HUDEP-2 (cell line): ENCODE data around the gene TRABD2B.

Experiments
- DNase-seq, 76 experiments: peaks; one replicate each; lab custom pipeline; 2025; ENCODE audit not compliant: unreplicated experiment in 76 of 76; lab: John Stamatoyannopoulos, UW

The TRABD2B gene

DNA sequence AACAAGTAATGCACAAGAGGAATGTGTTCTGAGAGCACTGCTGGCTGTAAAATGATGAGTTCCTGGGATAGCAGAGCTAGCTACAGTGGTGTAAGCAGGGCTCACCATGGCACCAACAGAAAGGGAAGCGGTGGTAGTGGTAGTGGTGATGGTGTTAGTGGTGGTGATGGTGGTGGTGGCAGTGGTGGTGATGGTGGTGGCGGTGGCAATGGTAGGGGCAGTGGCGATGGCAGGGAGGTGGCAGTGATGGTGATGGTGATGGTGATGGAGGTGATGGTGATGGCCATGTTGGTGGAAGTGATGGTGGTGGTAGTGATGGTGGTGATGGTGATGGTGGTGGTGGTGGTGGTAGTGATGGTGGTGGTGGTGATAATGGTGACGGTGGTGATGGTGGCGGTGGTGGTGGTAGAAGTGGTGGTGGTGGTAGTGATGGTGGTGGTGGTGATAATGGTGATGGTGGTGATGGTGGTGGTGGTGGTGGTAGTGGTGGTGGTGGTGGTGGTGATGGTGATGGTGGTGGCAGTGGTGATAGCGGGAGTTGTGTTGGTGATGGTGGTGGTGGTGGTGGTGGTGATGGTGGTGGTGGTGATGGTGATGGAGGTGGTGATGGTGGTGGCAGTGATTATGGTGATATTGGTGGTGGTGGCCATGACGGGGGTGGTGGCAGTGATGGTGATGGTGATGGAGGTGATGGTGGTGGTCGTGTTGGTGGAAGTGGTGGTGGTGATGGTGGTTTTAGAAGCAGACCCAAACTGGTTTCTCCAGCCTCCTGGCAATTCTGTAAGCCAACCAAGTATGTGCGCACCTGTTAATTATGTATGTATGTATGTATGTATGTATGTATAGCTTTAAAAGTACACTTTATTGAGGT lies 254.1 kb downstream of the TRABD2B start:
- DNase-seq, result no peak

DNA sequence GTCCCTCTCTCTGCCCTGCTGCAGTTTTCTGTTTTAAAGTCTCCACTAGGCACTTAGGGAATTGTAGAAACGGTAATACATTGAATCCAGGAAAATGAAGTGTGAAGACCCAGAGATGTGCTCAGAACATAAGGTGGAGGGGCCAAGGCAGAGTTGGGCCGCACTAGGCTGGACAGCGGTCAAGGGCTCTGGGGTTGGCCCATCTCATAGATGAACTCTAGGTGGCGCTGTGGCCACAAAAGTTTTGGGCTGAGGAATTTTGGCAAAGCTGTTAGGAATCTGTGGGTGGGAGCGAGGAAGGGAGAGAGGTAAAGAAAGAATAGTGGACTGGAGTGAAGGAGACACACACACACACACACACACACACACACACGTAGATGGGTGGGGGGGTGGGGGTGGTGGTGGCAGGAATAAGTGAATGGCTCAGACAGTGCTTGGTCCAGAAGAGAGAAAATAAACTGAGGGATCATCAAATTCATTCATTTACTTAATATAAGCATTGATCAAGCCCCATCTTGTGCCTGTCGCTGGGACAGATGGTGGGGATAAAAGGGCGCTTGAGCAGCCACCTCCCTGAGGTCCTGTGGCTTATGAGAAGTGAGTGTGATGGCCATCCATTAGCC lies 258.5 kb downstream of the TRABD2B start:
- peak in 11 of 76 experiments; percentile 1 to 26 (median 5) for DNase-seq

GRCh38 chr1:47732489-47732888 lies 264.7 kb downstream of the TRABD2B start:
- DNase-seq, result no peak

DNA sequence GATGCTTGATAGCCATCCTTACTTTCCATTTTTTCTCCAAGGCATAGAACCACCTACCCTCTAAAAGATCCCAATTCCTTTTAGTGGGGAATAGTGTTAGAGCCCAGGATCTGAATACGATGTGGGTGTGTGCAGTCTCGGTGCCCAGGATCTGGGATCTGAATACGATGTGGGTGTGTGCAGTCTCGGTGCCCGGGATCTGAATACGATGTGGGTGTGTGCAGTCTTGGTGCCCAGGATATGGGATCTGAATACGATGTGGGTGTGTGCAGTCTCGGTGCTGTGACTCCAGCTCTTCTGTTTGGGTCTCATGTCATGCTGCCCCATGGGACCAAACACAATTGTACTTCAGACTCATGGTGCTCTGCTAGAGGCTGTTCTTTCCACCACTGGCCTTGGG lies 265.5 kb downstream of the TRABD2B start:
- DNase-seq, result no peak

DNA sequence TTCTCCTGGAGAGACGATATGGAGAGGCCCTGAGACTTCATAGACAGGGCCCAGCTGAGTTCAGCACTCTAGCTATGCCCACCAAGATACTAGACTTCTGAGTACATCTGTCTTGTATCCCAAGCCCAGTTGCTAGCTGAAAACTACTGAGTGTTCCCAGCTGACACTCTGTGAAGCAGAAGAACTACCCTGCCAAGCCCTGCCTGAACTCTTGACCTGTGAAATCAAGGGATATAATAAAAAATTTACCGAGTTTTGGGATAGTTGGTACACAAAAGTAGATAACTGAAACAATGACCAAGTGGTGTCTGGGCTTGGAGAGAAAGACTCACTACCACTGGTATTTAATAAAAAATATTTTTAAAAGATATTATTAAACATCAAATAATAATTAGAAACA lies 267.5 kb downstream of the TRABD2B start:
- DNase-seq, result no peak

DNA sequence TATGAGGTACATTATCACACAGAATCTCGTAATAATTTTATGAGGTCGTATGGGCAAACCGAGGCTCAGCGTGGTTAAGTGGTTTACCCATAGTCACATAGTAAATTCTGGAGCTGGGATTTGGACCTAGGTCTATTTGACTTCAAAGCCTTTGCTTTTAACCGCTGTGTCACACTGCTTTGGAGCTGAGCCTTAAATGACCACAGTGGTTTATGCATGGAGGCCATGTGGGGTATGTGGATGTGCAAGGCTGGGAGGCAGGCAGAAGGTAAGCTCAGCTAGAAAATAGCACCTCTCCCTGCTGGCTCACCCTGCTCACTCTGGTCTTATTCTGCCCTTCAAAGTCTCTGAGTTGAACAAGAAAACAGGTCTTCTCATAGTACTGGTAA lies 269.5 kb downstream of the TRABD2B start:
- DNase-seq, result no peak

GRCh38 chr1:47727051-47727696 lies 270.0 kb downstream of the TRABD2B start:
- no peak for DNase-seq

GRCh38 chr1:47725992-47726855 lies 271.0 kb downstream of the TRABD2B start:
- peak in 50 of 76 experiments; percentile 2 to 63 (median 26) for DNase-seq

- DNase-seq, result no peak
Observed at GRCh38 chr1:47725511-47725991, 271.6 kb downstream of the TRABD2B start.

- DNase-seq, result no peak
Observed at GRCh38 chr1:47725000-47725473, 272.1 kb downstream of the TRABD2B start.

DNA sequence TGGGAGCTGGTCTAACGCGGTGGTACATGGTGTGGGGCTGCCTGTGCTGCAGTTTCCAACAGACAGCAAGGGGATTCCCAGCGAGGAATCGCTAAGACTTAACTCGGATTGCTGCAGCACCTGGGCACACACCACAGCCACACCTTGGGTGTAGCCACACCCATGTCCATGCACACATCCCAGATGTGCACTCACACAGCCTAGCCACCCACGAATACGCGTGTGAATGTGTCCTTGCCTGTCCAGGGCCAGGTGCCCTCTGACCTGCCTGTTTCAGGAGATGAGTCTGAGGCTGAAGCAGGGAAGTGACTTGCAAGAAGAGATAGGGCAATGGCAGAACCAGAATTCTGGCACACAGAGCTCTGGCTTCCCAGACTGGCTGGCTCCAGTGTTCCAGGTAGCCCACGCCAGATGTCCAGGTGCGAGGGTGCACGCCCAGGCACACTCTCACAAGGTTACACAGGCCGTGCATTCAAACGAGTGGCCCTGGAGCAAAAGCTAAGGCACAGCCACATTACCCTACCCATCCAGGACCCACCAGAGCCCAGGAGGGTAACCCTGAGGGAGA lies 272.7 kb downstream of the TRABD2B start:
- no peak for DNase-seq

- peak in 2 of 76 experiments; percentile 2 to 8 for DNase-seq
Observed at GRCh38 chr1:47722909-47723580, 274.1 kb downstream of the TRABD2B start.

GRCh38 chr1:47722101-47722500 lies 275.1 kb downstream of the TRABD2B start:
- DNase-seq, result no peak

GRCh38 chr1:47720111-47720510 lies 277.1 kb downstream of the TRABD2B start:
- DNase-seq, result no peak

GRCh38 chr1:47717341-47717740 lies 279.8 kb downstream of the TRABD2B start:
- DNase-seq, result no peak

- DNase-seq, result no peak
Observed at GRCh38 chr1:47713975-47714767, 283.0 kb downstream of the TRABD2B start.

DNA sequence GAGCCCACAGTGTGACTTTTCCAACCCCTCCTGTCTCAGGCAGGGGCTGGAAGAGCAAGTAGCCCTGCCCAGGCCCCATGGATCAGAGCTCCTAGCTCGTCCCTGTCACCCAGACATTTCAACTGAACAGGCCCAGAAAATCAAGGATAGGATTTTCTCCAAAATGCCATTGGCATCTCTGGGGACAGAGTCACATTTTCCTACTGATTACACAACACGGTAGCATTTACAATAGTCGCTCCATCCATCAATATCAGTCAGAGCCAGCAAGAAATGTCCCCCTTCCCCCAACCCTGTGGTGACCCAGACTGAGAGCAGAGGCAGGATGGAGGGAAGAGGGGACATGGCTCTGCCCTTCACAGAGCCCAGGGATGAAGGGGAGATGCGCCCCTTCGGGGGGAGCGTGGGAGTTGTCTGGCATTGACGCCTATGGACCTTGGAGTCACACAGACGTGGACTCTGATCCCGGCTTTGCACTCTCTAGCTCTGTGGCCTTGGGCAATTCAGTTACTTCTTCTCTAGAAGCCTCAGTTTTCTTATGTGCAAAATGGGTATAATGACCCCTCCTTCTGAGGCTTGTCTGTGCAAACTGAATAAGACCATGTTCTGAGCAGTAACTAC lies 283.7 kb downstream of the TRABD2B start:
- DNase-seq, result no peak

DNA sequence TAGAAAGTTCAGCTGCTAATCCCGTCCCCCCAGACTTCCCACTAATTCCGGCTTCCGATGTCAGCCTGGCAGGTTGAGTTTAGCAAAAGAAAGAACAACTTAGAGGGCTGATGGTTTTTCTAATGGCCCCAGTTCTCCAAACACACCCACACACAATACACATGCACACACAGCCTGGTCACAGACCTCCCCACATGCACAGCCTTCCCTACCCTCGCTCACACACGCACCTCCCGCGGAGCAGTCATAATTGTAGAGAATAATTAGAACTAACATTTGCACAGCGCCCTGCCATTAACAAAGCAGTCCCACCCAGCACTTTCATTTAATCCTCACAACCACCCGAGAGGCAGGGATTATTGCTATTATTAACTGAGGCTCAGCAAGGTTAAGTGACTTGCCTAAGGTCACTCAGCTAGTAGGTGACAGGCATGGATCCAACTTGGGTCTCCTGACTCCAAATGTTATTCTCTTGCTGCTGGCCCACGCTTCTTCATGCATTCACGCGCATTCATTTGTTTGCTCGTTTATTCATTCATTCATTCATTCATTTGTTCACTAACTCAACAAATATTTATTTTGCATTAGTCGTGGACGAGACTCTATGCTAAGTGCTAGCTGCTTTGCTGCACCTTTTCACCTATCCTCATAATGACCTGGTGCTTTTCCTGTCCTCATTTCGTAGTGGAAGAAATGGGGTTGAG lies 284.4 kb downstream of the TRABD2B start:
- no peak for DNase-seq
